HG03378 (cell line): ENCODE data around the gene SPATA32.

Experiments used
- ATAC-seq: cut with Tn5 transposase; IDR thresholded peaks from one replicate; pipeline ENCODE4 v1.9.1; 2021; ENCODE audit warnings: mild to moderate bottlenecking, moderate library complexity; ENCODE audit not compliant: unreplicated experiment

The SPATA32 gene

GRCh38 chr17:45248132-45248957 is 13.5 kb downstream of the SPATA32 start:
- ATAC-seq, result peak; percentile 33

GRCh38 chr17:45247429-45248131 is 14.3 kb downstream of the SPATA32 start:
- peak; percentile 42 for ATAC-seq

GRCh38 chr17:45246861-45247428 is 14.9 kb downstream of the SPATA32 start:
- no peak for ATAC-seq

- ATAC-seq, result no peak
Measured at GRCh38 chr17:45246338-45246737, 15.6 kb downstream of the SPATA32 start.

- no peak for ATAC-seq
Measured at GRCh38 chr17:45244725-45245656, 16.9 kb downstream of the SPATA32 start.

- ATAC-seq, result no peak
Measured at GRCh38 chr17:45243750-45244149, 18.1 kb downstream of the SPATA32 start.

- ATAC-seq, result no peak
Measured at GRCh38 chr17:45242029-45242414, 19.9 kb downstream of the SPATA32 start.

GRCh38 chr17:45241328-45242028 is 20.4 kb downstream of the SPATA32 start:
- ATAC-seq, result no peak

- ATAC-seq, result no peak
Measured at GRCh38 chr17:45240905-45241327, 21.0 kb downstream of the SPATA32 start.

GRCh38 chr17:45238155-45238774 is 23.6 kb downstream of the SPATA32 start:
- no peak for ATAC-seq

GRCh38 chr17:45237686-45238085 is 24.2 kb downstream of the SPATA32 start:
- no peak for ATAC-seq

- ATAC-seq, result no peak
Measured at GRCh38 chr17:45236282-45236606, 25.6 kb downstream of the SPATA32 start.

- ATAC-seq, result no peak
Measured at GRCh38 chr17:45235416-45236281, 26.2 kb downstream of the SPATA32 start.

- ATAC-seq, result no peak
Measured at GRCh38 chr17:45234641-45235415, 27.1 kb downstream of the SPATA32 start.

GRCh38 chr17:45233423-45233924 is 28.4 kb downstream of the SPATA32 start:
- no peak for ATAC-seq

GRCh38 chr17:45232514-45233422 is 29.1 kb downstream of the SPATA32 start:
- ATAC-seq, result no peak
